Measurements from ENCODE around the gene FANCL. TPM values are rescaled to one million over a fixed set of nuclear protein-coding genes. Genes with fewer than 3 reads are reported as not detected.

Gene FANCL
- total RNA-seq, 1 experiment from 2014 or later = 34.5 TPM

DNA sequence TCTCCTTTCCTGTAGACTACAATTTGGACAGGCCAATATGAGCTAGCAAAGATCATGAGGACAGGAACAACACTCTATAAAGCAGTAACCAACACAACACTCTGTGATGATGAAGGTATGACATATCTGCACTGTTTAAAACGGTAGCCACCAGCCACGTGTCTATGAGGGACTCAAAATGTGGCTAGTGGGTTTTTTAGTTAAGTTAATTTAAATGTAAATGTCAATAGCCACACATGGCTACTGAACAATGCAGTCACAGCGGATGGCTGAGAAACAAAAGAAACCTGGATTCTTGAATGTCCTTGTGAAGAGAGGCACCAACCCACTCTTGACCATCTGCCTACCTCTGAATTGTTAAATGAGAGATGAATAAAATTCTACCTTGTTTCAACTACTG, 33.9 kb downstream of the FANCL start:
- Histone ChIP-seq H3K27ac (ENCODE audit: low read depth, low read length) (no peak overlapping the region), H3K4me2 (ENCODE audit: low read length) (no peak overlapping the region), H4K20me1 (ENCODE audit: insufficient read depth) (no peaks in the 10 kb centered on the region), H3K9me3 (ENCODE audit: control insufficient read depth in 1 of 2, insufficient read depth in 1 of 2, low read depth in 1 of 2, low read length in 2 of 2) (no peaks in the 10 kb centered on the region; a peak in 1 of 4 replicates), H3K4me3 (replicated peaks in 1 of 2; ENCODE audit: low read depth in 1 of 2, low read length in 2 of 2) (no peak overlapping the region), H3K36me3 (ENCODE audit: control insufficient read depth in 1 of 2, insufficient read depth in 2 of 2, low read length in 2 of 2) (peaks cover 0 to 9% of the 10 kb centered on the region in 2 experiments; a peak in 1 of 4 replicates), H3K79me2 (ENCODE audit: insufficient read depth, low read length) (peaks cover 34% of the 10 kb centered on the region), H3K9ac (ENCODE audit: low read length) (no peak overlapping the region), H3K4me1 (ENCODE audit: control insufficient read depth in 1 of 2, insufficient read depth in 2 of 2, low read length in 2 of 2) (no peaks in the 10 kb centered on the region), H3K27me3 (ENCODE audit: insufficient read depth, low read length) (no peaks in the 10 kb centered on the region), H2AFZ (ENCODE audit: low read depth, low read length, poor library complexity, severe bottlenecking) (no peak overlapping the region), H3K9me2 (ENCODE audit: insufficient read depth) (no peaks in the 10 kb centered on the region)
- TF ChIP-seq, protein P1, sequence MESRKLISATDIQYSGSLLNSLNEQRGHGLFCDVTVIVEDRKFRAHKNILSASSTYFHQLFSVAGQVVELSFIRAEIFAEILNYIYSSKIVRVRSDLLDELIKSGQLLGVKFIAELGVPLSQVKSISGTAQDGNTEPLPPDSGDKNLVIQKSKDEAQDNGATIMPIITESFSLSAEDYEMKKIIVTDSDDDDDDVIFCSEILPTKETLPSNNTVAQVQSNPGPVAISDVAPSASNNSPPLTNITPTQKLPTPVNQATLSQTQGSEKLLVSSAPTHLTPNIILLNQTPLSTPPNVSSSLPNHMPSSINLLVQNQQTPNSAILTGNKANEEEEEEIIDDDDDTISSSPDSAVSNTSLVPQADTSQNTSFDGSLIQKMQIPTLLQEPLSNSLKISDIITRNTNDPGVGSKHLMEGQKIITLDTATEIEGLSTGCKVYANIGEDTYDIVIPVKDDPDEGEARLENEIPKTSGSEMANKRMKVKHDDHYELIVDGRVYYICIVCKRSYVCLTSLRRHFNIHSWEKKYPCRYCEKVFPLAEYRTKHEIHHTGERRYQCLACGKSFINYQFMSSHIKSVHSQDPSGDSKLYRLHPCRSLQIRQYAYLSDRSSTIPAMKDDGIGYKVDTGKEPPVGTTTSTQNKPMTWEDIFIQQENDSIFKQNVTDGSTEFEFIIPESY (IDR thresholded peaks at IDR 0.05; ENCODE audit: extremely low read depth, insufficient replicate concordance, low read length) = no peak
- no peak for TF ChIP-seq POLR2AphosphoS5 (IDR thresholded peaks at IDR 0.05; ENCODE audit: low read depth, low read length)
- TF ChIP-seq ELF1 (IDR thresholded peaks at IDR 0.05; ENCODE audit: borderline replicate concordance, low read depth) = no peak
- TF ChIP-seq CEBPB (IDR thresholded peaks at IDR 0.05; ENCODE audit: low read depth) = no peak
- TF ChIP-seq ZFX (IDR thresholded peaks at IDR 0.05) = no peak
- TF ChIP-seq, protein P2, sequence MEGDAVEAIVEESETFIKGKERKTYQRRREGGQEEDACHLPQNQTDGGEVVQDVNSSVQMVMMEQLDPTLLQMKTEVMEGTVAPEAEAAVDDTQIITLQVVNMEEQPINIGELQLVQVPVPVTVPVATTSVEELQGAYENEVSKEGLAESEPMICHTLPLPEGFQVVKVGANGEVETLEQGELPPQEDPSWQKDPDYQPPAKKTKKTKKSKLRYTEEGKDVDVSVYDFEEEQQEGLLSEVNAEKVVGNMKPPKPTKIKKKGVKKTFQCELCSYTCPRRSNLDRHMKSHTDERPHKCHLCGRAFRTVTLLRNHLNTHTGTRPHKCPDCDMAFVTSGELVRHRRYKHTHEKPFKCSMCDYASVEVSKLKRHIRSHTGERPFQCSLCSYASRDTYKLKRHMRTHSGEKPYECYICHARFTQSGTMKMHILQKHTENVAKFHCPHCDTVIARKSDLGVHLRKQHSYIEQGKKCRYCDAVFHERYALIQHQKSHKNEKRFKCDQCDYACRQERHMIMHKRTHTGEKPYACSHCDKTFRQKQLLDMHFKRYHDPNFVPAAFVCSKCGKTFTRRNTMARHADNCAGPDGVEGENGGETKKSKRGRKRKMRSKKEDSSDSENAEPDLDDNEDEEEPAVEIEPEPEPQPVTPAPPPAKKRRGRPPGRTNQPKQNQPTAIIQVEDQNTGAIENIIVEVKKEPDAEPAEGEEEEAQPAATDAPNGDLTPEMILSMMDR (IDR thresholded peaks at IDR 0.05 in 2 of 3, conservative IDR thresholded peaks at IDR 0.05 in 1 of 3; ENCODE audit: borderline replicate concordance in 1 of 3, insufficient read depth in 1 of 3, low read depth in 2 of 3, low read length in 2 of 3) = no peak
- no peak for TF ChIP-seq ZNF274 (IDR thresholded peaks at IDR 0.05; ENCODE audit: low read depth, low read length)
- ATAC-seq = no peak
- POLR2A ChIA-PET = no interaction called here
- CTCF ChIA-PET = no interaction called here
- DNase-seq (ENCODE audit: low read depth, low spot score) = no peak
- intact Hi-C loops (cut with micrococcal nuclease) = no loop called here
- BruUV-seq (replicated peaks) = no TSS peak
- RAD21 ChIA-PET (ENCODE audit: low non-redundant PET in 1 of 2, low total read pairs in 2 of 2, uncharacterized antibody in 2 of 2, unreplicated experiment in 2 of 2) = no interaction called here
